SU-DHL-6 (cell line): Measurements from ENCODE around the gene RAI14.

Source experiments
- H2AFZ ChIP-seq: fragments of 200-600 bp; sonication (generic); 2 replicates; pipeline ENCODE4 v1.6.1; 2014; ENCODE audit warnings: low read depth, mild to moderate bottlenecking, moderate library complexity, mixed read lengths, antibody characterized with exemption, low read length; ENCODE audit not compliant: severe bottlenecking
- H3F3A ChIP-seq: fragments of 200-600 bp; shearing (Covaris generic); 2 replicates; pipeline ENCODE4 v1.6.0; 2016; ENCODE audit warnings: antibody characterized with exemption, mild to moderate bottlenecking; ENCODE audit not compliant: insufficient read depth
- H3K27ac ChIP-seq: fragments of 200-600 bp; sonication (generic); 2 replicates; pipeline ENCODE4 v1.5.1; 2016; ENCODE audit warnings: low read depth, mild to moderate bottlenecking, low read length, moderate library complexity, mixed read lengths
- H3K27me3 ChIP-seq: fragments of 200-600 bp; sonication (generic), shearing (Covaris generic); 2 replicates; pipeline ENCODE4 v1.6.0; 2014; ENCODE audit warnings: mild to moderate bottlenecking, low read length
- H3K36me3 ChIP-seq: fragments of 200-600 bp; sonication (generic); 2 replicates; pipeline ENCODE4 v1.6.1; 2014; ENCODE audit warnings: mild to moderate bottlenecking, low read length, mixed read lengths
- H3K4me2 ChIP-seq: fragments of 300-600, 200-600 bp; shearing (Covaris generic), sonication (generic); 2 replicates; pipeline ENCODE4 v1.6.0; 2014; ENCODE audit warnings: low read length, low read depth, mild to moderate bottlenecking; ENCODE audit not compliant: poor library complexity, severe bottlenecking
- H3K4me3 ChIP-seq: fragments of 200-600 bp; sonication (generic); 2 replicates; pipeline ENCODE4 v1.5.1; 2014; ENCODE audit warnings: antibody characterized with exemption, low read length, mild to moderate bottlenecking, mixed read lengths; ENCODE audit not compliant: insufficient read depth, poor library complexity, severe bottlenecking
- H3K79me2 ChIP-seq: fragments of 200-600 bp; sonication (generic); 2 replicates; pipeline ENCODE4 v1.6.1; 2014; ENCODE audit warnings: mild to moderate bottlenecking, low read length, moderate library complexity; ENCODE audit not compliant: insufficient read depth
- H3K9ac ChIP-seq: fragments of 200-600 bp; sonication (generic); 2 replicates; pipeline ENCODE4 v1.7.0; 2014; ENCODE audit warnings: mild to moderate bottlenecking, low read length
- H3K9me2 ChIP-seq: fragments of 200-600 bp; sonication (generic); replicated peaks from 2 replicates; pipeline ENCODE4 v1.6.1; 2014; ENCODE audit warnings: low read length; ENCODE audit not compliant: insufficient read depth
- H3K9me3 ChIP-seq: fragments of 200-600 bp; sonication (generic); 2 replicates; pipeline ENCODE4 v1.6.1; 2014; ENCODE audit warnings: low read length, mixed read lengths; ENCODE audit not compliant: insufficient read depth
- H4K20me1 ChIP-seq: fragments of 200-600 bp; sonication (generic); 2 replicates; pipeline ENCODE4 v1.6.1; 2014; ENCODE audit warnings: low read depth, mild to moderate bottlenecking, antibody characterized with exemption, low read length, moderate library complexity, mixed read lengths
- EZH2phosphoT487 ChIP-seq: fragments of 200-600 bp; sonication (generic), shearing (Covaris generic); conservative IDR thresholded peaks from 2 replicates; pipeline ENCODE4 v1.6.1; 2018; ENCODE audit warnings: mild to moderate bottlenecking, antibody characterized with exemption, low read length, moderate library complexity, mixed read lengths
- TF ChIP-seq, protein P1 (sequence below): fragments of 200-600 bp; sonication (generic); IDR thresholded peaks from one replicate; pipeline ENCODE4 v1.5.1; 2017; ENCODE audit warnings: antibody characterized with exemption, mild to moderate bottlenecking, low read length, moderate library complexity; ENCODE audit not compliant: insufficient read depth, poor library complexity, severe bottlenecking

RAI14 gene

DNA sequence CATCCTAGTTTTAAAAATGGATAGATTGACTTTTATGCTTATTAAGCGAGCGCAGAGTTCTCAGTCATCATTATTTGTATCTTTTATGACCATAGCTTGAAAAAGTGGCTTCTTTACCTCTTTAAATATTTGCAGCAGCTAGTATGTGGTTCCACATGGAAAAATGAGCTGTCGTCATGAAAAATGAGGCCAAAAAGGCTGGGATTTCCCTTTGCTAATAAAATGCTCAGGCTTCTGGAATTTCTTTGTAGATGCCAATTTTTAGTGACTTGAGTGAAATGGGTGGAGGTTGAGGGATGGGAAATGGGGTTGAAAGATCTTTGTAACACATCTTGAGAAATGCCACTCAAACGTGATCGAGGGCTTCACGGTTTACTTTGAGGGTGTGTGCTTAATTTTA is 35.2 kb downstream of the RAI14 start:
- H3F3A ChIP-seq = no peaks in the 10 kb centered on the region

DNA sequence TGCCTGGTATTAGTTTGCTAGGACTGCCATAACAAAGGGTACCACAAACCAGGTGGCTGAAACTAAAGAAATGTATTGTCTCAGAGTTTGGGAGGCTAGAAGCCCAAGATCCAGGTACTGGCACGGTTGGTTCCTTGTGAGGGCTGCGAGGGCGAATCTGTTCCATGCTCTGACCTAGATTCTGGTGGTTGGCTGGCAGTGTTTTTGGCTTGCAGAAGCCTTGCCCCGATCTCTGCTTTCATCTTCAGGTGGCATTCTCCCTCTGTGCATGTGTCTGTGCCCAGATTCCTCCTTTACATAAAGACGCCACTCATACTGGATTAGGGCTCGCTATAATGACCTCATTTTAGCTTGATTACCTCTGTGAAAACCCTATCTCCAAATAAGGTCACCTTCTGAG is 36.7 kb downstream of the RAI14 start:
- no peaks in the 10 kb centered on the region for H4K20me1 ChIP-seq
- no peaks in the 10 kb centered on the region for H3K79me2 ChIP-seq
- no peak overlapping the region for H3K4me2 ChIP-seq
- no peaks in the 10 kb centered on the region for H3K27me3 ChIP-seq
- no peak overlapping the region for H3K9ac ChIP-seq
- no peak for TF ChIP-seq EZH2phosphoT487
- TF ChIP-seq, protein P1, sequence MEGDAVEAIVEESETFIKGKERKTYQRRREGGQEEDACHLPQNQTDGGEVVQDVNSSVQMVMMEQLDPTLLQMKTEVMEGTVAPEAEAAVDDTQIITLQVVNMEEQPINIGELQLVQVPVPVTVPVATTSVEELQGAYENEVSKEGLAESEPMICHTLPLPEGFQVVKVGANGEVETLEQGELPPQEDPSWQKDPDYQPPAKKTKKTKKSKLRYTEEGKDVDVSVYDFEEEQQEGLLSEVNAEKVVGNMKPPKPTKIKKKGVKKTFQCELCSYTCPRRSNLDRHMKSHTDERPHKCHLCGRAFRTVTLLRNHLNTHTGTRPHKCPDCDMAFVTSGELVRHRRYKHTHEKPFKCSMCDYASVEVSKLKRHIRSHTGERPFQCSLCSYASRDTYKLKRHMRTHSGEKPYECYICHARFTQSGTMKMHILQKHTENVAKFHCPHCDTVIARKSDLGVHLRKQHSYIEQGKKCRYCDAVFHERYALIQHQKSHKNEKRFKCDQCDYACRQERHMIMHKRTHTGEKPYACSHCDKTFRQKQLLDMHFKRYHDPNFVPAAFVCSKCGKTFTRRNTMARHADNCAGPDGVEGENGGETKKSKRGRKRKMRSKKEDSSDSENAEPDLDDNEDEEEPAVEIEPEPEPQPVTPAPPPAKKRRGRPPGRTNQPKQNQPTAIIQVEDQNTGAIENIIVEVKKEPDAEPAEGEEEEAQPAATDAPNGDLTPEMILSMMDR = no peak
- H3K4me3 ChIP-seq = no peak overlapping the region
- H3K27ac ChIP-seq = no peak overlapping the region
- no peaks in the 10 kb centered on the region for H3K9me3 ChIP-seq
- H3K9me2 ChIP-seq = no peaks in the 10 kb centered on the region
- H3K36me3 ChIP-seq = no peaks in the 10 kb centered on the region
- H3F3A ChIP-seq = no peaks in the 10 kb centered on the region
- no peak overlapping the region for H2AFZ ChIP-seq

More for the DNA sequence above, 35.2 kb downstream of the RAI14 start:
- TF ChIP-seq EZH2phosphoT487 = no peak
- TF ChIP-seq, protein P1 = no peak
- no peaks in the 10 kb centered on the region for H3K27me3 ChIP-seq
- no peaks in the 10 kb centered on the region for H4K20me1 ChIP-seq
- H3K36me3 ChIP-seq = no peaks in the 10 kb centered on the region
- H3K4me2 ChIP-seq = no peak overlapping the region
- H3K27ac ChIP-seq = no peak overlapping the region
- H3K9me3 ChIP-seq = no peaks in the 10 kb centered on the region
- H2AFZ ChIP-seq = no peak overlapping the region
- no peaks in the 10 kb centered on the region for H3K9me2 ChIP-seq
- no peaks in the 10 kb centered on the region for H3K79me2 ChIP-seq
- no peak overlapping the region for H3K4me3 ChIP-seq
- H3K9ac ChIP-seq = no peak overlapping the region

DNA sequence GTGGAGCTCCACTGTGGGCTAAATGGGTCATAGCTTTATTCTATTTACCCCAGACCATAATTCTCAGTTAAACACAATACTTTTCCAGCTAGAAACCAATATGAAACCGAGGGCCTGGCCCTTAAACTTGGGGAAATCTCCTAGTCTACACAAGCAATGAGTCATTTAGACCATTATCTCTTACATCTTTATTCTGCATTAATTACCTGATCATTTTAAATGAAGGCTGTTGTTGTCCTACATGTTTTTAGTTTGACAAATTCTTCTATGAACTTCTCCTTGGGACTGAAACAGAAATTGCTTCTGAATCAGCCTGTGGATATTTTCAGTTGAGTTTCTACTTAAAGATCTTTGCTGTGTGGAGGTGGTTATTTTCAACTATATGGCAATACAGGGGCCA is 37.9 kb downstream of the RAI14 start:
- Histone ChIP-seq H3K79me2 (no peaks in the 10 kb centered on the region), H3K4me3 (no peak overlapping the region), H3K27me3 (no peaks in the 10 kb centered on the region), H3K36me3 (no peaks in the 10 kb centered on the region), H4K20me1 (no peaks in the 10 kb centered on the region), H3K9me2 (no peaks in the 10 kb centered on the region), H3K9ac (no peak overlapping the region), H3K27ac (no peak overlapping the region), H3K9me3 (no peaks in the 10 kb centered on the region), H3K4me2 (no peak overlapping the region), H3F3A (no peaks in the 10 kb centered on the region), H2AFZ (no peak overlapping the region)
- TF ChIP-seq, protein P1 = no peak
- no peak for TF ChIP-seq EZH2phosphoT487

DNA sequence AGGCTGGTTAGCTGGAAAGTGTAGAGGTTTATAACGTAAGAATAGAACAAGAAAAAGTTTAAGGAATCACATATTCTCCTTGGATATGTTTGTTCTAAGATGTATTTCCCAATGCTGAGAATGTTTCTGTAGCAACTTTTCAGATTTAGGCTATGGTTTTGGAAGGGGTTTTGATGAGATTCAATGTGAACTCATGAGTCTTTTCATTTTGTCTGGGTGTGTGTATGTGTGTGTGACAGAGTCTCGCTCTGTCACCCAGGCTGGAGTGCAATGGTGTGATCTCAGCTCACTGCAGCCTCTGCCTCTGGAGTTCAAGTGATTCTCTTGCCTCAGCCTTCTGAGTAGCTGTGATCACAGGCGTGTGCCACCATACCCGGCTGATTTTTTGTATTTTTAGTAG is 38.6 kb downstream of the RAI14 start:
- Histone ChIP-seq H3K27ac (no peak overlapping the region), H3K9me2 (no peaks in the 10 kb centered on the region), H2AFZ (no peak overlapping the region), H3K27me3 (no peaks in the 10 kb centered on the region), H3K4me2 (no peak overlapping the region), H3K79me2 (no peaks in the 10 kb centered on the region), H3K36me3 (no peaks in the 10 kb centered on the region), H3K9ac (no peak overlapping the region), H3F3A (no peaks in the 10 kb centered on the region), H4K20me1 (no peaks in the 10 kb centered on the region), H3K9me3 (no peaks in the 10 kb centered on the region), H3K4me3 (no peak overlapping the region)
- no peak for TF ChIP-seq EZH2phosphoT487
- TF ChIP-seq, protein P1 = no peak
